Tibial artery (tissue), 4 donors: ENCODE results near the gene GHR.

Experiments used
- DNase-seq, 2 donors: peaks; one replicate each; pipeline ENCODE4 v3.0.0-alpha.2; 2019
- H3K27ac ChIP-seq, 2 donors: fragments of 200-600 bp; sonication (generic) in 1 of 2; 1 replicate in 1 of 2; 2 replicates in 1 of 2; pipeline ENCODE4 v1.5.1; 2018 to 2019; ENCODE audit warnings: mild to moderate bottlenecking in 1 of 2
- H3K27me3 ChIP-seq, 2 donors: fragments of 200-600 bp; sonication (generic) in 1 of 2; one replicate each; pipeline versions ENCODE4 v1.5.1 to v1.6.0; 2016 to 2019
- H3K36me3 ChIP-seq, 3 donors: fragments of 200-600 bp; sonication (generic) in 2 of 3; one replicate each; pipeline ENCODE4 v1.5.1; 2016 to 2019; ENCODE audit warnings: mild to moderate bottlenecking in 2 of 3
- H3K4me1 ChIP-seq, 4 donors: fragments of 200-600 bp; sonication (generic) in 2 of 4; 1 replicate in 3 of 4; 2 replicates in 1 of 4; pipeline ENCODE4 v1.5.1; 2016 to 2019
- H3K4me3 ChIP-seq, 2 donors: fragments of 200-600 bp; sonication (generic) in 1 of 2; 1 replicate in 1 of 2; 2 replicates in 1 of 2; pipeline ENCODE4 v1.5.1; 2018 to 2019; ENCODE audit warnings: mild to moderate bottlenecking in 2 of 2
- H3K9me3 ChIP-seq, 3 donors: fragments of 200-600 bp; sonication (generic) in 1 of 3; one replicate each; pipeline ENCODE4 v1.5.1; 2016 to 2019
- intact Hi-C: fragments of 100-400 bp; cut with DNase I; formaldehyde crosslinking; loops from one replicate; pipeline ENCODE4 v1.15.0; 2023; ENCODE audit warnings: low total_unique reads
- TF ChIP-seq, protein P1 (sequence below), 2 experiments: fragments of 200-600 bp in 1 of 2; fragments of 450-650 bp in 1 of 2; IDR thresholded peaks; one replicate each; pipeline ENCODE4 v1.5.1; 2017 to 2019; ENCODE audit warnings: antibody characterized with exemption in 2 of 2, mild to moderate bottlenecking in 1 of 2, moderate library complexity in 1 of 2

Gene GHR

DNA sequence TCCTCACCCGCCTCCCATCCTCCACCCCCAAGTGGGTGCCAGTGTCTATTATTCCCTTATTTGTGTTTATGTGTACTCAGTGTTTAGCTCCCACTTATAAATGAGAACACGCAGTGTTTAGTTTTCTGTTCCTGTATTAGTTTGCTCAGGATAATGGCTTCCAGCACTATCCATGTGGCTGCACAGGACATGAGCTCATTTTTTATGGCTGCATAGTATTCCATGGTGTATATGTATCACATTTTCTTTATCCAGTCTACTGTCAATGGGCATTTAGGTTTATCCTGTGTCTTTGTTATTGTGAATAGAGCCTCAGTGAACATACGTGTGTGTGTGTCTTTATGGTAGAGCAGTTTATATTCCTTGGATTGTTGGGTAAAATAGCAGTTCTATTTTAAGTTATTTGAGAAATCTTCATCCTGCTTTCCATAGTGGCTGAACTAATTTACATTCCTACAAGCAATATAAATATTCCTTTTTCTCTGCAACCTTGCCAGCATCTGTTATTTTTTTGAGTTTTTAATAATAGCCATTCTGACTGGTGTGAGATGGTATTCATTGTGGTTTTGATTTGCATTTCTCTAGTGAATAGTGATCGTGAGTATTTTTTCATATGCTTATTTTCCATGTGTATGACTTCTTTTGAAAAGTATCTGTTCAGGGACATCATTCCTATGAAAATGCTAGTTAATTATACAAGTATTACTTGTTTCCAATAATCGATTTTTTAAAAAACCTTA, 169.3 kb downstream of the GHR start:
- Histone ChIP-seq H3K36me3 (no peaks in the 10 kb centered on the region), H3K4me3 (no peak overlapping the region), H3K9me3 (no peaks in the 10 kb centered on the region), H3K27ac (no peak overlapping the region), H3K27me3 (no peaks in the 10 kb centered on the region), H3K4me1 (peaks cover 0 to 20% (median 10%) of the 10 kb centered on the region in 4 donors)
- TF ChIP-seq, protein P1, sequence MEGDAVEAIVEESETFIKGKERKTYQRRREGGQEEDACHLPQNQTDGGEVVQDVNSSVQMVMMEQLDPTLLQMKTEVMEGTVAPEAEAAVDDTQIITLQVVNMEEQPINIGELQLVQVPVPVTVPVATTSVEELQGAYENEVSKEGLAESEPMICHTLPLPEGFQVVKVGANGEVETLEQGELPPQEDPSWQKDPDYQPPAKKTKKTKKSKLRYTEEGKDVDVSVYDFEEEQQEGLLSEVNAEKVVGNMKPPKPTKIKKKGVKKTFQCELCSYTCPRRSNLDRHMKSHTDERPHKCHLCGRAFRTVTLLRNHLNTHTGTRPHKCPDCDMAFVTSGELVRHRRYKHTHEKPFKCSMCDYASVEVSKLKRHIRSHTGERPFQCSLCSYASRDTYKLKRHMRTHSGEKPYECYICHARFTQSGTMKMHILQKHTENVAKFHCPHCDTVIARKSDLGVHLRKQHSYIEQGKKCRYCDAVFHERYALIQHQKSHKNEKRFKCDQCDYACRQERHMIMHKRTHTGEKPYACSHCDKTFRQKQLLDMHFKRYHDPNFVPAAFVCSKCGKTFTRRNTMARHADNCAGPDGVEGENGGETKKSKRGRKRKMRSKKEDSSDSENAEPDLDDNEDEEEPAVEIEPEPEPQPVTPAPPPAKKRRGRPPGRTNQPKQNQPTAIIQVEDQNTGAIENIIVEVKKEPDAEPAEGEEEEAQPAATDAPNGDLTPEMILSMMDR (IDR thresholded peaks at IDR 0.05), result no peak
- DNase-seq, result no peak
- intact Hi-C loops, result no loop called here

- Histone ChIP-seq H3K4me3 (no peak overlapping the region), H3K27me3 (no peaks in the 10 kb centered on the region), H3K4me1 (peaks cover 0 to 25% (median 10%) of the 10 kb centered on the region in 4 donors), H3K36me3 (no peaks in the 10 kb centered on the region), H3K9me3 (no peaks in the 10 kb centered on the region), H3K27ac (no peak overlapping the region)
- intact Hi-C loops, result no loop called here
- no peak for DNase-seq
- TF ChIP-seq, protein P1 (IDR thresholded peaks at IDR 0.05), result no peak
These were observed 170.4 kb downstream of the GHR start for GRCh38 chr5:42593591-42593990.

DNA sequence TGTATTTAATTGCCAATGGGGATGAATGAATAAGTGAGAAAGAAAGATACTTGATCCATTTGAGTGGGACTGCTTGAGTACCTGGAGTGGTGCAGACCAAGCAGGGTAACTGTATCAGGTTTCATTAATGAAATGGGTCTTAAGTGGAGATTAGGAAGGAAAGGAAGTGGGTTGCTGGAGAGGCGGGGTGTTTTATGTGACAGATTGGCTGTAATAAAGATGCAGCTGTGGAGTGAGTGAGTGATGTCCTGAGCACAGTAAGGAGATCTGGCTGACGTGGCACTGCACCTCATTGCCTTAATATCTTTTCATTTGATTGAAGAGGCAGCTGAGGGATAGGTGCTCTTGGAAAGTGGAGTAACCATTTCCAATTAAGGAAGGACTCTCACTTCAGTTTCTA, 172.4 kb downstream of the GHR start:
- H3K27ac ChIP-seq, result no peak overlapping the region
- peaks cover 0 to 25% (median 12%) of the 10 kb centered on the region in 4 donors for H3K4me1 ChIP-seq
- TF ChIP-seq, protein P1 (IDR thresholded peaks at IDR 0.05), result no peak
- no peak overlapping the region for H3K4me3 ChIP-seq
- intact Hi-C loops, result no loop called here
- H3K27me3 ChIP-seq, result no peaks in the 10 kb centered on the region
- DNase-seq, result no peak
- no peaks in the 10 kb centered on the region for H3K36me3 ChIP-seq
- no peaks in the 10 kb centered on the region for H3K9me3 ChIP-seq

- intact Hi-C loops, result no loop called here
- TF ChIP-seq, protein P1 (IDR thresholded peaks at IDR 0.05), result no peak
- Histone ChIP-seq H3K27ac (no peak overlapping the region), H3K27me3 (no peaks in the 10 kb centered on the region), H3K9me3 (no peaks in the 10 kb centered on the region), H3K4me3 (no peak overlapping the region), H3K36me3 (no peaks in the 10 kb centered on the region), H3K4me1 (peaks cover 0 to 16% (median 5%) of the 10 kb centered on the region in 4 donors)
- no peak for DNase-seq
These were observed 173.6 kb downstream of the GHR start for GRCh38 chr5:42596817-42597216.

DNA sequence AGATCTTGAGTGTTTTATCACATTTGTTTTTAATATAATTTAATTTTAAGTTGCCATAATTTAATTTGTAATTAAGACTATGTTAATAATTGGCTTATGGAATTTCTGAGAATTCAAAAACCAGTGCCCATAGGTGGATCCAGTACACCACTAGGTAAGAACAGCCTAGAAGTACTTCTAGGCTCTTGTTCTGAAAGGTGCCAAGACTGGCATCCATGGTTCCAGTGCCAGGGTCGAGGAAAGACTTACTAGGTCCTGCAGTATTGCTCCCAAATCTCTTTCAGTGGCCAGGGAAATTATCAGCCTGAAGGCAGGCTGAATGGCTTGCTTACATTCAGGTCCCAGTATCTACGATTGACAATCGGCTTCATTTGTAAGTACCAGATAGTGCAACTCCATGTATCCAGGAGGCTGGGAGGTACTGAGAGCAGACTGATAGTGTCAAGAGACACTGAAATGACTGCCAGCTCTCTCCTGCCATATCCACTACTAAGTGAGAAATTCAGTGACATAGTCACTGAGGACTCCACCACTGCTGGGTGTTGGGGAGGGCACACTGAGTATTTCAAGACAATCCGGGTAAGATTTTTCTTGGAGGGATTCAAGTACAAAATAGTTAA, 174.2 kb downstream of the GHR start:
- intact Hi-C loops, result no loop called here
- H3K4me1 ChIP-seq, result peaks cover 0 to 16% (median 5%) of the 10 kb centered on the region in 4 donors
- no peak overlapping the region for H3K27ac ChIP-seq
- H3K4me3 ChIP-seq, result no peak overlapping the region
- no peaks in the 10 kb centered on the region for H3K36me3 ChIP-seq
- H3K27me3 ChIP-seq, result no peaks in the 10 kb centered on the region
- H3K9me3 ChIP-seq, result no peaks in the 10 kb centered on the region
- TF ChIP-seq, protein P1 (IDR thresholded peaks at IDR 0.05), result no peak
- no peak for DNase-seq
